Aorta (tissue), 5 donors: ENCODE data around the gene MYH14. TPM values are rescaled to one million over a fixed set of nuclear protein-coding genes. Genes with fewer than 3 reads are reported as not detected.
"Not testable (repeated sequence)": the region's sequence is repeated elsewhere in the genome, so short reads cannot be mapped to it uniquely, and the experiment has no call there.

Experiments used
- ATAC-seq: fragments of 200-7000 bp; cut with Tn5 transposase; one replicate; pipeline ENCODE4 v1.9.1; 2022; ENCODE audit warnings: moderate library complexity; ENCODE audit not compliant: low FRiP score
- DNase-seq, 2 donors: peaks; one replicate each; pipeline ENCODE4 v3.0.0-alpha.2; 2020
- H3K27ac ChIP-seq, 2 donors: one replicate each; pipeline ENCODE4 v1.5.1; 2013; ENCODE audit warnings: low read length in 2 of 2, mild to moderate bottlenecking in 2 of 2, moderate library complexity in 2 of 2, control low read depth in 1 of 2, inconsistent platforms in 1 of 2, low read depth in 1 of 2
- H3K27me3 ChIP-seq, 2 donors: one replicate each; pipeline ENCODE4 v1.6.1; 2013; ENCODE audit warnings: control low read depth in 1 of 2, low read length in 1 of 2, mild to moderate bottlenecking in 1 of 2, moderate library complexity in 1 of 2; ENCODE audit not compliant: insufficient read depth in 2 of 2, control insufficient read depth in 1 of 2
- H3K36me3 ChIP-seq, 2 donors: one replicate each; pipeline ENCODE4 v1.6.1; 2013; ENCODE audit warnings: control low read depth in 1 of 2, low read length in 1 of 2, mild to moderate bottlenecking in 1 of 2; ENCODE audit not compliant: insufficient read depth in 2 of 2, control insufficient read depth in 1 of 2
- H3K4me1 ChIP-seq, 2 donors: one replicate each; pipeline ENCODE4 v1.6.1; 2013; ENCODE audit warnings: low read length in 2 of 2, control low read depth in 1 of 2, mild to moderate bottlenecking in 1 of 2, moderate library complexity in 1 of 2; ENCODE audit not compliant: insufficient read depth in 2 of 2, control insufficient read depth in 1 of 2
- H3K4me3 ChIP-seq, 2 donors: one replicate each; pipeline ENCODE4 v1.5.1; 2013; ENCODE audit warnings: low read length in 2 of 2, control low read depth in 1 of 2, mild to moderate bottlenecking in 1 of 2
- H3K9me3 ChIP-seq: one replicate; pipeline ENCODE4 v1.6.1; 2013; ENCODE audit warnings: mild to moderate bottlenecking, low read length; ENCODE audit not compliant: control insufficient read depth
- WGBS, 2 donors: extraction: QIAGEN DNeasy Blood & Tissue Kit; methylation state at CpG; one replicate each; pipeline ENCODE4 v1.1.7; 2013; 5-methylcytosine and 5-hydroxymethylcytosine counted together
- intact Hi-C, 2 donors: fragments of 100-400 bp; cut with DNase I; formaldehyde crosslinking; loops; one replicate each; pipeline versions ENCODE4 v1.14.2 to v1.15.0; 2022
- polyA plus RNA-seq, 2 donors: library from polyadenylated mRNA; stranded (reverse); fragments of 200-250 nt; gene quantifications; one replicate each; pipeline ENCODE4 v1.2.3, GENCODE V29; 2013
- total RNA-seq, 2 donors: library from RNA; stranded (reverse); fragmentation: NEBNext Ultra II Directional; extraction: Animal tissue kit (Norgen Biotek cat#: 25700); gene quantifications; one replicate each; pipeline ENCODE4 v1.2.1, GENCODE V29; 2021
- donor health status: healthy with polysubstance abuse.
- donor health status: Bipolar disorder and iron deficiency.
- donor health status: DM: no; HTN: no; CAD: no.
- donor health status: DM: no; HTN: no; CAD: no.
- donor health status: DM: yes; HTN: yes; CAD: no.

MYH14 gene
- total and polyA plus RNA-seq, 4 donors = 4.8 to 61.1 (median 8.9) TPM

GRCh38 chr19:50328224-50328872 is 124.9 kb downstream of the MYH14 start:
- Histone ChIP-seq H3K4me3 (peak overlapping the region in 1 of 2 donors; percentile 30), H3K27ac (no peak overlapping the region), H3K4me1 (no peaks in the 10 kb centered on the region), H3K27me3 (no peaks in the 10 kb centered on the region), H3K36me3 (no peaks in the 10 kb centered on the region), H3K9me3 (no peaks in the 10 kb centered on the region)
- intact Hi-C loops = loop anchor here in 1 of 2 donors (10.0 kb wide), 1 partner anchor 184 kb away; no protein-coding TSS in a partner anchor
- DNase-seq (peak in 1 of 2 donors; percentile 77), ATAC-seq (no peak)
- 1% methylated on average over 73 to 104 of the region's 104 CpGs for WGBS, 2 donors

GRCh38 chr19:50328873-50329145 is 125.4 kb downstream of the MYH14 start:
- H3K27me3 ChIP-seq = no peaks in the 10 kb centered on the region
- H3K4me1 ChIP-seq = no peaks in the 10 kb centered on the region
- ATAC-seq (no peak), DNase-seq (no peak)
- no peaks in the 10 kb centered on the region for H3K36me3 ChIP-seq
- intact Hi-C loops = loop anchor here in 1 of 2 donors (10.0 kb wide), 1 partner anchor 184 kb away; no protein-coding TSS in a partner anchor
- peak overlapping the region in 1 of 2 donors; percentile 30 for H3K4me3 ChIP-seq
- no peaks in the 10 kb centered on the region for H3K9me3 ChIP-seq
- no peak overlapping the region for H3K27ac ChIP-seq
- 1 to 2% methylated on average over 21 to 40 of the region's 40 CpGs for WGBS, 2 donors

- WGBS, 2 donors = 1% methylated on average over 38 to 43 of the region's 43 CpGs
- H3K36me3 ChIP-seq = no peaks in the 10 kb centered on the region
- H3K27me3 ChIP-seq = no peaks in the 10 kb centered on the region
- DNase-seq (peak; percentile 99 to 100), ATAC-seq (peak; percentile 91)
- H3K27ac ChIP-seq = no peak within 1 kb of the TSS
- no peaks in the 10 kb centered on the region for H3K4me1 ChIP-seq
- no peaks in the 10 kb centered on the region for H3K9me3 ChIP-seq
- peak within 1 kb of the TSS in 1 of 2 donors; percentile 30 for H3K4me3 ChIP-seq
- intact Hi-C loops = loop anchor here in 1 of 2 donors (10.0 kb wide), 1 partner anchor 185 kb away; no protein-coding TSS in a partner anchor
Measured at GRCh38 chr19:50329146-50329925, 125.9 kb downstream of the MYH14 start, which contains the start of gene KCNC3. KCNC3 (minus strand) TSS chr19:50329377; CDS start chr19:50329082, 295 bp downstream.

GRCh38 chr19:50329926-50330294 is 126.5 kb downstream of the MYH14 start:
- H3K4me3 ChIP-seq = not testable (repeated sequence)

GRCh38 chr19:50330365-50331078 is 127.1 kb downstream of the MYH14 start:
- Histone ChIP-seq H3K9me3 (no peaks in the 10 kb centered on the region), H3K4me3 (peak overlapping the region in 1 of 2 donors; percentile 9), H3K27me3 (no peaks in the 10 kb centered on the region), H3K36me3 (no peaks in the 10 kb centered on the region), H3K27ac (no peak overlapping the region), H3K4me1 (no peaks in the 10 kb centered on the region)
- intact Hi-C loops = no loop called here
- peak; percentile 87 to 90 for DNase-seq
- WGBS, 2 donors = 1% methylated on average over 32 to 48 of the region's 48 CpGs
- ATAC-seq = peak; percentile 37

More at GRCh38 chr19:50329926-50330294, 126.5 kb downstream of the MYH14 start:
- intact Hi-C loops = loop anchor here in 1 of 2 donors (10.0 kb wide), 1 partner anchor 185 kb away; no protein-coding TSS in a partner anchor
- not testable (repeated sequence) for DNase-seq, ATAC-seq, H3K4me1 ChIP-seq, H3K36me3 ChIP-seq, H3K27ac ChIP-seq, H3K9me3 ChIP-seq, H3K27me3 ChIP-seq
- 9 to 11% methylated on average over 18 of the region's 18 CpGs for WGBS, 2 donors

- no peak for ATAC-seq
- no peak overlapping the region for H3K4me3 ChIP-seq
- H3K4me1 ChIP-seq = no peaks in the 10 kb centered on the region
- no peaks in the 10 kb centered on the region for H3K27me3 ChIP-seq
- WGBS, 2 donors = 22 to 26% methylated on average over 8 to 10 of the region's 10 CpGs
- DNase-seq = peak in 1 of 2 donors; percentile 51
- no peak overlapping the region for H3K27ac ChIP-seq
- no peaks in the 10 kb centered on the region for H3K9me3 ChIP-seq
- intact Hi-C loops = no loop called here
- no peaks in the 10 kb centered on the region for H3K36me3 ChIP-seq
Measured at GRCh38 chr19:50331221-50331993, 128.0 kb downstream of the MYH14 start.

- Histone ChIP-seq H3K27me3 (no peaks in the 10 kb centered on the region), H3K36me3 (no peaks in the 10 kb centered on the region), H3K4me1 (no peaks in the 10 kb centered on the region), H3K27ac (no peak overlapping the region), H3K9me3 (no peaks in the 10 kb centered on the region), H3K4me3 (no peak overlapping the region)
- peak in 1 of 2 donors; percentile 49 for DNase-seq
- intact Hi-C loops = no loop called here
- ATAC-seq = no peak
- WGBS, 2 donors = 30 to 35% methylated on average over 2 of the region's 2 CpGs
Measured at GRCh38 chr19:50331994-50332243, 128.5 kb downstream of the MYH14 start.
